NCI-H2227 treated with DMSO at 0.1 percent for 48 hours (cell line): Measurements from ENCODE around the gene RPS6KA5.
"Not testable (repeated sequence)": the region's sequence is repeated elsewhere in the genome, so short reads cannot be mapped to it uniquely, and the experiment has no call there.

ENCODE experiments used
- DNase-seq: peaks from one replicate; lab custom pipeline; 2025; lab: John Stamatoyannopoulos, UW

Gene RPS6KA5

GRCh38 chr14:90867501-90867900, 192.9 kb downstream of the RPS6KA5 start:
- DNase-seq: no peak

- no peak for DNase-seq
Measured at GRCh38 chr14:90866833-90867232, 193.6 kb downstream of the RPS6KA5 start.

GRCh38 chr14:90864741-90865140, 195.7 kb downstream of the RPS6KA5 start:
- DNase-seq: no peak

GRCh38 chr14:90858511-90858910, 201.9 kb downstream of the RPS6KA5 start:
- DNase-seq: no peak

- DNase-seq: no peak
Measured at GRCh38 chr14:90857866-90858265, 202.6 kb downstream of the RPS6KA5 start.

- DNase-seq: not testable (repeated sequence)
Measured at GRCh38 chr14:90856115-90856514, 204.3 kb downstream of the RPS6KA5 start.

- DNase-seq: no peak
Measured at GRCh38 chr14:90853116-90853515, 207.3 kb downstream of the RPS6KA5 start.

GRCh38 chr14:90851327-90852036, 209.0 kb downstream of the RPS6KA5 start:
- DNase-seq: no peak

- DNase-seq: no peak
Measured at GRCh38 chr14:90850487-90850886, 210.0 kb downstream of the RPS6KA5 start.

- no peak for DNase-seq
Measured at GRCh38 chr14:90849787-90850444, 210.5 kb downstream of the RPS6KA5 start.

- DNase-seq: no peak
Measured at GRCh38 chr14:90848944-90849731, 211.3 kb downstream of the RPS6KA5 start.

GRCh38 chr14:90846511-90846910, 213.9 kb downstream of the RPS6KA5 start:
- DNase-seq: no peak

GRCh38 chr14:90844321-90844720, 216.1 kb downstream of the RPS6KA5 start:
- DNase-seq: no peak

GRCh38 chr14:90842726-90843125, 217.7 kb downstream of the RPS6KA5 start:
- DNase-seq: no peak

GRCh38 chr14:90840667-90841066, 219.8 kb downstream of the RPS6KA5 start:
- DNase-seq: not testable (repeated sequence)

- DNase-seq: no peak
Measured at GRCh38 chr14:90839889-90840266, 220.6 kb downstream of the RPS6KA5 start.

- no peak for DNase-seq
Measured at GRCh38 chr14:90839024-90839888, 221.2 kb downstream of the RPS6KA5 start.

- not testable (repeated sequence) for DNase-seq
Measured at GRCh38 chr14:90838531-90838930, 221.9 kb downstream of the RPS6KA5 start.

GRCh38 chr14:90837355-90837754, 223.1 kb downstream of the RPS6KA5 start:
- no peak for DNase-seq

- no peak for DNase-seq
Measured at GRCh38 chr14:90836692-90837063, 223.8 kb downstream of the RPS6KA5 start.

GRCh38 chr14:90831821-90832220, 228.6 kb downstream of the RPS6KA5 start:
- DNase-seq: no peak
